H7 (cell line): ENCODE measurements around the gene DCAF4. TPM values are rescaled to one million over a fixed set of nuclear protein-coding genes. Genes with fewer than 3 reads are reported as not detected.

ENCODE experiments used
- DNase-seq: peaks from one replicate; pipeline ENCODE4 v3.0.0; 2012
- H3K27me3 ChIP-seq: 2 replicates; pipeline ENCODE4 v1.6.0; 2011; ENCODE audit warnings: mild to moderate bottlenecking, low read length; ENCODE audit not compliant: control insufficient read depth, insufficient read depth
- H3K36me3 ChIP-seq: replicated peaks from 2 replicates; pipeline ENCODE4 v1.5.1; 2011; ENCODE audit warnings: low read length; ENCODE audit not compliant: control insufficient read depth, insufficient read depth
- H3K4me3 ChIP-seq: 2 replicates; pipeline ENCODE4 v1.5.1; 2011; ENCODE audit warnings: low read depth, mild to moderate bottlenecking, control low read depth, low read length, moderate library complexity; ENCODE audit not compliant: insufficient read depth
- total RNA-seq: library from RNA; depleted of rRNA; stranded (reverse); fragments of >200 nt; shearing (Covaris generic); gene quantifications from 2 replicates; pipeline ENCODE4 v1.2.3, GENCODE V29; 2014

DCAF4 gene
- total RNA-seq, 1 experiment from 2014 or later, result 13.2 TPM

DNA sequence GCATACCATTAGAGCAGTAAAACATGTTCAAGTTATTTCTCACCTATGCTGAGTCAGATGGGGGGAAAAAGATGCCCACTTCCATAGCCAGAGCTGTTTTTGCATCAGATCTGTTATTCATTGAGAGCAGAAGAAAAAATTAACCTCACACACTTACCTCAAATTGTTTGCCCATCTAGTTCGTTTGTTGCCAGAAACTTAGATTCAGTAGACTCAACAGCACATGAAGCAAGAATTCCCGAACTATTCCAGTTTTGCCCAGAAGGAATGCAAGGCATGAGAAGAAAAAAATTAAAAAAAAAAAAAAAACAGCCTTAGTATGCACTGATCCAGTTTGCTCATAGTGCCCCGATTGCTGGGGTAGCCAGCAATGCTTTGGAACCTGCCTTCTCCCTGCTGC is 19.9 kb upstream of the DCAF4 start:
- Histone ChIP-seq H3K36me3 (no peaks in the 10 kb centered on the region), H3K27me3 (no peaks in the 10 kb centered on the region), H3K4me3 (no peak overlapping the region)
- no peak for DNase-seq

GRCh38 chr14:72906879-72907278 is 19.4 kb upstream of the DCAF4 start:
- DNase-seq, result no peak
- H3K27me3 ChIP-seq, result no peaks in the 10 kb centered on the region
- H3K4me3 ChIP-seq, result no peak overlapping the region
- no peaks in the 10 kb centered on the region for H3K36me3 ChIP-seq

DNA sequence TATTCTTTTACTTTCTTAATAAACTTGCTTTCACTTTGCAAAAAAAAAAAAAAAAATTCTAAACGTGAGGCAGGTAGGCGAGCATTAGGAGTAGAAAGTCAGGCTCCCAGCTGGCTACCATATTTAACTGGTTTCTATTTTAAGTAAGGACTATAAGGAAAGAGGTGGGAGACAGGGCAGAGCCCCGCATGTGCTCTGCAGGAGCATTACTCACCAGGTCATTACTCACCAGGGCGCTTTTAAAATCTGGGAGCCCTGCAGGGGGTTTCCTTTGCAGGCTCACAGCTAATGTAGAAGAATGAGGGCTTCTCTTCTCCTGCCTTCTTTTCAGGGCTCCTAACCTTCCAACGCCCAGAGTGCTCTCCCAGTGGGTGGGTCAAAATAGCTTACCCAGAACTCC is 18.4 kb upstream of the DCAF4 start:
- H3K4me3 ChIP-seq, result no peak overlapping the region
- H3K27me3 ChIP-seq, result no peaks in the 10 kb centered on the region
- no peak for DNase-seq
- H3K36me3 ChIP-seq, result no peaks in the 10 kb centered on the region

- Histone ChIP-seq H3K4me3 (no peak overlapping the region), H3K27me3 (no peaks in the 10 kb centered on the region), H3K36me3 (no peaks in the 10 kb centered on the region)
- DNase-seq, result no peak
These were observed 17.1 kb upstream of the DCAF4 start for GRCh38 chr14:72909163-72909562.

GRCh38 chr14:72913809-72914208 is 12.5 kb upstream of the DCAF4 start:
- Histone ChIP-seq H3K36me3 (no peaks in the 10 kb centered on the region), H3K4me3 (no peak overlapping the region), H3K27me3 (no peaks in the 10 kb centered on the region)
- no peak for DNase-seq

DNA sequence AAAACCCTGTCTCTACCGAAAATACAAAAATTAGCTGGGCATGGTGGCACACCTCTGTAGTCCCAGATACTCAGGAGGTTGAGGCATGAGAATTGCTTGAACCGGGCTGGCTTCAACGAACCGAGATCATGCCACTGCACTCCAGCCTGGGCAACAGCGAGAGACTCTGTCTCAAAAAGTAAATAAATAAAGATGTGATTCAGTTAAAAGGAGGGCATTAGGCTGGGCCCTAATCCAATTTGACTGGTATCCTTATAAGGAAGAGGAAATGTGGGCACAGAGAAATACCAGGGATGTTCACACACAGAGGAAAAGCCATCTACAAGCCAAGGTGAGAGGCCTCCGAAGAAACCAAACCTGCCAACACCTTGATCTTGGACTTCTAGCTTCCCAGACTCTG is 10.1 kb upstream of the DCAF4 start:
- Histone ChIP-seq H3K36me3 (no peaks in the 10 kb centered on the region), H3K4me3 (no peak overlapping the region), H3K27me3 (no peaks in the 10 kb centered on the region)
- no peak for DNase-seq

- no peak for DNase-seq
- no peaks in the 10 kb centered on the region for H3K27me3 ChIP-seq
- no peak overlapping the region for H3K4me3 ChIP-seq
- H3K36me3 ChIP-seq, result no peaks in the 10 kb centered on the region
These were observed 9.0 kb upstream of the DCAF4 start for GRCh38 chr14:72917094-72917802.

- peak; percentile 61 for DNase-seq
These were observed 6.3 kb upstream of the DCAF4 start for GRCh38 chr14:72920008-72920407.

DNA sequence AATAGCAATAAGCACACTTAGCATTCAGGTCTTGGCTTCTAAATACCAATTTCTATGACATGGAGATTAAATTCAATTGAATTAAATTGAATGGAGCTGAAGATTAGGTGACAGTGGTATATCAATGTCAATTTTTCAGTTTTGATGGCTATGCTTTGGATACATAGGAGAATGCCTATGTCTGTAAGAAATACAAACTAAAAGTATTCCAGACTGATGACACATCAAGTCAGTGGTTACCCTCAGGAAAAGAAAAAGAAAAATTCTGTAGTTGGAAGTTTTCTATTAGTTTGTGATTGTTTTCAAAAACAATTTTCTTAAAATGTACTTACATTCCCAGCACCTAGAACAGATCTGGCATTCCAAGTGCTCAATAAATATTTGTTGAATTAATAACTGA is 4.9 kb upstream of the DCAF4 start:
- Histone ChIP-seq H3K36me3 (no peaks in the 10 kb centered on the region), H3K27me3 (peaks cover 4% of the 10 kb centered on the region), H3K4me3 (no peak overlapping the region)
- no peak for DNase-seq

More at GRCh38 chr14:72920008-72920407, 6.3 kb upstream of the DCAF4 start:
- no peaks in the 10 kb centered on the region for H3K36me3 ChIP-seq
- H3K4me3 ChIP-seq, result no peak overlapping the region
- H3K27me3 ChIP-seq, result peaks cover under 1% of the 10 kb centered on the region; the same call in 1 of the 2 replicates

DNA sequence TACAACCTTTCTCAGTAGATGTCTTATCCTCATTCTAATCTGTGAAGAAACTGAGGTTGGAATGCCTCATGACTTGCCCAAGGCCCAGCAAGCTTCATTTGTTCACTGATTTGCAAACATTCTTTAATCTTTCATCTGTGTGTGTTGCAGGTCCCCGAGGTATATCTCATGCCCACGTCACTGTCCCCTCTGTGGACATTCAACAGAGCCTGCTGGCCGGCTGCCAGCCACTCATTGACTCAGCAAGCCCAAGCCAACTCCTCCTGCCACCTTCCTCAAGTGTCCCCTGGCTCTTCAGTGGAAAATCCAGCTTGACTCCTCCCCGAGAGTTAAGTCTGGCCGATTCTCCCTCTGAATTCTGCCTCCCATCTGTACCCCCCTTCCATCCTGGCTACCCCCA is 1.9 kb upstream of the DCAF4 start:
- Histone ChIP-seq H3K27me3 (peaks cover 4% of the 10 kb centered on the region), H3K4me3 (no peak overlapping the region), H3K36me3 (no peaks in the 10 kb centered on the region)
- no peak for DNase-seq

- Histone ChIP-seq H3K4me3 (no peak overlapping the region), H3K36me3 (no peaks in the 10 kb centered on the region), H3K27me3 (peaks cover 4% of the 10 kb centered on the region)
- no peak for DNase-seq
These were observed 999 bp upstream of the DCAF4 start for GRCh38 chr14:72925171-72925759.

DNA sequence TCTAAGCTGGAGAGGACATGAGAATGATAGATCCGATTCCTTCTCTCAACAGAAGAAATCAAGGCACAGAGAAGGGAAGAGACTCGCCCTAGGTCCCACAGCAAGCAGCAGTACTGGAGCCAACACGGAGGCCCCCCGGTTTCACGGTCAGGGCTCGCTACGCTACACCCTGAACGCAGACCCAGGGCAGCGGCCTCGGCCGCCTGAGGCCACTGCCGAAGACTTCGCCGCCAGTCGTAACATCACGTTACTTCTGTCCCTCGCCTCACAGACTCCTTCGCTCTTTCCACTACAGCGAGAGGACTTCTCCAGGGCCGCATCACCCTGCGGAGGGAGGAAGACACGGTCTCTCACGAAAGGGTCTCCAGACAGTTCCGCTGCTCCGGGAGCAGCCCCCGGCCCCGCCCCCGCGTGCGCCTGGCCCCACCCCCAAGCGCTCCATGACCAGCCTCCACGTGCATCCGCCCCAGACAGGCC is 411 bp upstream of the DCAF4 start:
- peaks cover 4% of the 10 kb centered on the region for H3K27me3 ChIP-seq
- DNase-seq, result no peak
- no peaks in the 10 kb centered on the region for H3K36me3 ChIP-seq
- peak overlapping the region; percentile 83 for H3K4me3 ChIP-seq

DNA sequence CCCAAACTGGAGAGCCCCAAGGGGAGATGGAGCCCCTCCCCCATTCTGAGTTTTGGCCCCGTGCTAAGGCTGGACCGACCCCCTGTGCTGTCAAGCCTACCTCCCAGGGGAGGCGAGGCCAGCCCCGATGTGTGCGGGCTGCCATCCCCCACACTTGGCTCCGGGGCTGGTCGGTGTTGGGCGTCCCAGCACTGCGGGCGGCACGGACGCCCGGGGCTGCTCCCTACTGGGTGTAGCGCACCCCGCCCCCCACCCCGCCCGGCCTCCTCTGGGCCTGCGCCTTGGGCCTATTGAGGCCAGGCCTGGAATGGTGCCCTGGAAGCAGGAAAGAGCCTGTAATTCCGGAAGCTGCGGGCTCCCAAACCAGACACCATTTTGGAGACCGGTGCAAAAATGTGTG is 2.6 kb downstream of the DCAF4 start:
- no peaks in the 10 kb centered on the region for H3K36me3 ChIP-seq
- H3K27me3 ChIP-seq, result peaks cover 4% of the 10 kb centered on the region
- H3K4me3 ChIP-seq, result no peak overlapping the region
- peak; percentile 56 for DNase-seq

DNA sequence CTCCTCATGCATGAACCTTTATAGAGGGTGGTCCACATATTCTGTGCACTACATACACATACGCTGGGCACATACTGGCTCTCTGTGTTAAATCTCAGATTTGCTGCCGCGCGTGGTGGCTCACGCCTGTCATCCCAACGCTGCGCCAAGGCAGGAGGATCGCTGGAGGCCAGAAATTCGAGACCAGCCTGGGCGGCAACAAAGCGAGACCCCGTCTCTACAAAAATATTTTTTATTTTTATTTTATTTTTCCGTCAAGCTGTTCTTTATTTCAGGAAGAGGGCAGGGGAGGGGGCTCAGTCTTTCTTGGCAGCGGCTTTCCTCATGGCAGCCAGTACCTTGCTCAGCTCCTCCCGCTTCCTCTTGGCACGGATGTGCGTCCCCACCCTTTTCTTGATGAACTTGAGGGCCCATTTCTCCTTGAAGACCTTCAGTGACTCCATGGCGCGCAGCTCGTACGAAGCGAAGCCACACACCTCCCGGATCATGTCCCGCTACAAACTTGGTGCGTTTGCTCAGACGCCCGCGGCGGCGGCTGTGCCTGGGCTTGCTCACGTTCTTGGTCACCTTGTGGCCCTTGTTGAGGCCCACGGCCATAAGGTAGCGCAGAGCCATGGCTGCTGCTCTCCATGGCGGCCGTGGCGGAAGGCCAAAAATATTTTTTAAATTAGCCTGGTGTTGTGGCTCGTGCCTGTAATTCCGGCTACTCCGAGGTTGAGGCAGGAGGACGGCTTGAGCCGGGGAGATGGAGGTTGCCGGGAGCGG is 3.2 kb downstream of the DCAF4 start:
- DNase-seq, result no peak
- Histone ChIP-seq H3K27me3 (peaks cover 4% of the 10 kb centered on the region), H3K36me3 (no peaks in the 10 kb centered on the region), H3K4me3 (no peak overlapping the region)

GRCh38 chr14:72932893-72933292 is 6.6 kb downstream of the DCAF4 start:
- no peak for DNase-seq

More at GRCh38 chr14:72932893-72933292, 6.6 kb downstream of the DCAF4 start:
- Histone ChIP-seq H3K27me3 (no peaks in the 10 kb centered on the region), H3K36me3 (no peaks in the 10 kb centered on the region), H3K4me3 (no peak overlapping the region)
